ENCODE results near the gene SYNE2. TPM values are rescaled to one million over a fixed set of nuclear protein-coding genes. Genes with fewer than 3 reads are reported as not detected.

Gene SYNE2
- total RNA-seq, 1 donor from 2014 or later, result 518 TPM

- DNase-seq (ENCODE audit: low spot score in 2 of 2), result no peak
- Histone ChIP-seq H3K27ac (no peak overlapping the region), H3K9me3 (peaks cover 11 to 12% of the 10 kb centered on the region in 2 donors), H3K4me1 (peaks cover 0 to under 1% of the 10 kb centered on the region in 2 donors), H3K27me3 (no peaks in the 10 kb centered on the region), H3K4me3 (no peak overlapping the region), H3K36me3 (no peaks in the 10 kb centered on the region)
- intact Hi-C loops (cut with DNase I), result no loop called here
- TF ChIP-seq, protein P1, sequence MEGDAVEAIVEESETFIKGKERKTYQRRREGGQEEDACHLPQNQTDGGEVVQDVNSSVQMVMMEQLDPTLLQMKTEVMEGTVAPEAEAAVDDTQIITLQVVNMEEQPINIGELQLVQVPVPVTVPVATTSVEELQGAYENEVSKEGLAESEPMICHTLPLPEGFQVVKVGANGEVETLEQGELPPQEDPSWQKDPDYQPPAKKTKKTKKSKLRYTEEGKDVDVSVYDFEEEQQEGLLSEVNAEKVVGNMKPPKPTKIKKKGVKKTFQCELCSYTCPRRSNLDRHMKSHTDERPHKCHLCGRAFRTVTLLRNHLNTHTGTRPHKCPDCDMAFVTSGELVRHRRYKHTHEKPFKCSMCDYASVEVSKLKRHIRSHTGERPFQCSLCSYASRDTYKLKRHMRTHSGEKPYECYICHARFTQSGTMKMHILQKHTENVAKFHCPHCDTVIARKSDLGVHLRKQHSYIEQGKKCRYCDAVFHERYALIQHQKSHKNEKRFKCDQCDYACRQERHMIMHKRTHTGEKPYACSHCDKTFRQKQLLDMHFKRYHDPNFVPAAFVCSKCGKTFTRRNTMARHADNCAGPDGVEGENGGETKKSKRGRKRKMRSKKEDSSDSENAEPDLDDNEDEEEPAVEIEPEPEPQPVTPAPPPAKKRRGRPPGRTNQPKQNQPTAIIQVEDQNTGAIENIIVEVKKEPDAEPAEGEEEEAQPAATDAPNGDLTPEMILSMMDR (IDR thresholded peaks at IDR 0.05), result no peak
Measured at GRCh38 chr14:63843796-63844195, 9.0 kb upstream of the SYNE2 start.

DNA sequence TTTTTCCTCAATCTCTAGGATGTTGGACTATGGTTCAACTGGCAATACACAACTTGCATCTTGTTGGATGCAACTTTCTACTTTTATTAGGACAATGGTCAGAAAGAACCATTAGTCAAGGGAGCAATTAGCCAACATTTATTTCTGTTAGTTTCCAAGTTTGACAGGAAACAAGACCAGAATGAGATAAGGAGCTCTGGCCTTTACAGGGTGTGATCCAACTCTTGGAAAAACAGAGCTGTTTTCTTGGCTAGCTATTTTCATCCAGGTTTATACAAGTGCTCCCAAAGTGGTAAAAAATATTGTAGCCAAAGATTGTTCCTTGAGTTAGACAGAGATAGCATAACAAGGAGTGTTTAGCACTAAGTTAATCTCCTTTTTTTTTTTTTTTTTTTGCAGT lies 3.9 kb upstream of the SYNE2 start:
- TF ChIP-seq, protein P1 (IDR thresholded peaks at IDR 0.05), result no peak
- no peak overlapping the region for H3K27ac ChIP-seq
- intact Hi-C loops (cut with DNase I), result no loop called here
- no peaks in the 10 kb centered on the region for H3K9me3 ChIP-seq
- H3K27me3 ChIP-seq, result no peaks in the 10 kb centered on the region
- H3K36me3 ChIP-seq, result no peaks in the 10 kb centered on the region
- no peak for DNase-seq (ENCODE audit: low spot score in 2 of 2)
- H3K4me1 ChIP-seq, result peaks cover 0 to 7% of the 10 kb centered on the region in 2 donors
- H3K4me3 ChIP-seq, result no peak overlapping the region

DNA sequence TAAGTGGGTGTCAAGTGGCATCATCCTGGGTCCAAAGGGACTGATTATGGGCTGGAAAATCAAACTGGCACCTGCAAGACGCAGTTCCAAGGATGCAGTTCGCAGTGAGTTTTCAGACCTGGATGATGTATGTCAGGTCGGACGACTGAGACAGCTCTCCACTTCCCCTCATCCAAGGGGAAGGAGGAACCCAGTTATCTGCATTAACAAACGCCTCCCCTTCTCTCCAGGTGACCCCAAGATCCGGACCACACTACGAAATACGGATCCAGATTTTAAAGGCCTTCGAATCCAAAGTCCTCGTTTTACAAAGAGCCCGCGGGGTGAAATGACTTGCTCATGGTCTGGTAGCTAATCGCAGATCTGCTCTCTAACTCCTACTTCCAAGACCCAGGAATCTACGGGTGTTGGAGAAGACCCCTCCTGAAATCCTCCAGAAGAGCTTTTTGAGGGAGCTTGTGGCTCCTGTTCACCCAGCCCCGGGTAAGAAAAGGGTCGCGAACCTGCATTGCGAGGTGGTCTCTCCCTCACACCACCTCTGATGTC lies 460 bp upstream of the SYNE2 start:
- DNase-seq (ENCODE audit: low spot score in 2 of 2), result no peak
- peak overlapping the region; percentile 89 to 93 for H3K27ac ChIP-seq
- no peaks in the 10 kb centered on the region for H3K36me3 ChIP-seq
- intact Hi-C loops (cut with DNase I), result loop anchor here (2.0 kb wide), 3 partner anchors 24 to 70 kb away; no protein-coding TSS in a partner anchor
- no peaks in the 10 kb centered on the region for H3K27me3 ChIP-seq
- peak overlapping the region; percentile 84 to 89 for H3K4me3 ChIP-seq
- peaks cover 0 to 12% of the 10 kb centered on the region in 2 donors for H3K4me1 ChIP-seq
- H3K9me3 ChIP-seq, result no peaks in the 10 kb centered on the region
- TF ChIP-seq, protein P1 (IDR thresholded peaks at IDR 0.05), result no peak

- intact Hi-C loops (cut with DNase I), result loop anchor here (2.0 kb wide), 3 partner anchors 23 to 69 kb away; no protein-coding TSS in a partner anchor
- peak in 1 of 2 donors; percentile 80 for DNase-seq (ENCODE audit: low spot score in 2 of 2)
Measured at GRCh38 chr14:63853831-63854293, 1.1 kb downstream of the SYNE2 start.

DNA sequence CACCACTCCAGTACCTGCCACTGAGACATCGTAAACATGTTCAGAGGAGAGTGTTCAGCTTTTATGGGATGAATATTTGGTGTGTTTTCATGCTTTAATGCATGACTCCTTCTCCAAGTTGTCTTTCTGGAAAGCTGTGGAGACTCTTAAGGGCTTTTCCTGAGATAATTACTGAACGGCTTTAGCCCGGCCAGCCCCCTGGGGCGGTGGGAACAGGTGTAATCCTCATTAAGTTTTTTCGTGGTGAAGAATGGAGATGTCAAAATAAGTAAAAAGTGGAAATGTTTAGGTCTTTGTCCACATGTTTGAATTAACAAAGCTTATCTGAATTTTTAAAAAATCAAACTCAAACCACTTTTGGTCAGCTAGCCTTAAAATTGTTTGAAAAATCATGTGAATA lies 1.5 kb downstream of the SYNE2 start:
- Histone ChIP-seq H3K9me3 (no peaks in the 10 kb centered on the region), H3K4me1 (peaks cover 0 to 8% of the 10 kb centered on the region in 2 donors), H3K27me3 (no peaks in the 10 kb centered on the region), H3K4me3 (peak overlapping the region; percentile 84 to 89), H3K27ac (peak overlapping the region; percentile 89 to 93), H3K36me3 (no peaks in the 10 kb centered on the region)
- TF ChIP-seq, protein P1 (IDR thresholded peaks at IDR 0.05), result no peak
- DNase-seq (ENCODE audit: low spot score in 2 of 2), result no peak
- intact Hi-C loops (cut with DNase I), result no loop called here

More at GRCh38 chr14:63853831-63854293, 1.1 kb downstream of the SYNE2 start:
- no peaks in the 10 kb centered on the region for H3K36me3 ChIP-seq
- H3K4me1 ChIP-seq, result peaks cover 0 to 11% of the 10 kb centered on the region in 2 donors
- H3K27me3 ChIP-seq, result no peaks in the 10 kb centered on the region
- H3K9me3 ChIP-seq, result no peaks in the 10 kb centered on the region
- TF ChIP-seq, protein P1 (IDR thresholded peaks at IDR 0.05), result no peak
- H3K4me3 ChIP-seq, result peak overlapping the region; percentile 84 to 89
- H3K27ac ChIP-seq, result peak overlapping the region; percentile 89 to 93

Data from ascending aorta (tissue), 2 donors.